ENCODE data around the gene CEACAM7.
"Not testable (repeated sequence)": the region's sequence is repeated elsewhere in the genome, so short reads cannot be mapped to it uniquely, and the experiment has no call there.

CEACAM7 gene

GRCh38 chr19:41709951-41710645 is 22.0 kb upstream of the CEACAM7 start:
- no peak overlapping the region for H3K27ac ChIP-seq (ENCODE audit: low read depth, low read length, poor library complexity, severe bottlenecking)
- no peaks in the 10 kb centered on the region for H3K36me3 ChIP-seq (ENCODE audit: insufficient read depth, low read length)
- no peaks in the 10 kb centered on the region for H3F3A ChIP-seq (ENCODE audit: insufficient read depth, low read length)
- H3K4me2 ChIP-seq (ENCODE audit: low read length) = no peak overlapping the region
- H3K9ac ChIP-seq (ENCODE audit: low read length) = no peak overlapping the region
- H3K9me3 ChIP-seq (ENCODE audit: low read length) = no peaks in the 10 kb centered on the region
- H3K27me3 ChIP-seq (ENCODE audit: insufficient read depth, low read length) = no peaks in the 10 kb centered on the region; the same call in 1 of the 2 replicates
- H2AFZ ChIP-seq (ENCODE audit: low read length) = no peak overlapping the region
- H3K4me1 ChIP-seq (ENCODE audit: insufficient read depth, low read length, severe bottlenecking) = no peaks in the 10 kb centered on the region
- no peaks in the 10 kb centered on the region for H3K79me2 ChIP-seq (ENCODE audit: insufficient read depth, low read length)
- no peaks in the 10 kb centered on the region for H3K9me2 ChIP-seq (ENCODE audit: low read depth, low read length)
- no peaks in the 10 kb centered on the region for H4K20me1 ChIP-seq (ENCODE audit: insufficient read depth, low read length)
- TF ChIP-seq CTCF (IDR thresholded peaks at IDR 0.05; ENCODE audit: low read length) (no peak), EZH2 (IDR thresholded peaks at IDR 0.05; ENCODE audit: borderline replicate concordance, low read length) (no peak)
- H3K4me3 ChIP-seq (ENCODE audit: low read depth, low read length, poor library complexity, severe bottlenecking) = no peak overlapping the region

GRCh38 chr19:41709516-41709915 is 21.4 kb upstream of the CEACAM7 start:
- H3K36me3 ChIP-seq (ENCODE audit: insufficient read depth, low read length); H3K79me2 ChIP-seq (ENCODE audit: insufficient read depth, low read length); H3K9ac ChIP-seq (ENCODE audit: low read length); H4K20me1 ChIP-seq (ENCODE audit: insufficient read depth, low read length); H3K4me1 ChIP-seq (ENCODE audit: insufficient read depth, low read length, severe bottlenecking); H3K4me2 ChIP-seq (ENCODE audit: low read length); H2AFZ ChIP-seq (ENCODE audit: low read length); H3K27me3 ChIP-seq (ENCODE audit: insufficient read depth, low read length); H3F3A ChIP-seq (ENCODE audit: insufficient read depth, low read length); H3K4me3 ChIP-seq (ENCODE audit: low read depth, low read length, poor library complexity, severe bottlenecking); H3K9me3 ChIP-seq (ENCODE audit: low read length); H3K9me2 ChIP-seq (ENCODE audit: low read depth, low read length); H3K27ac ChIP-seq (ENCODE audit: low read depth, low read length, poor library complexity, severe bottlenecking): not testable (repeated sequence)

DNA sequence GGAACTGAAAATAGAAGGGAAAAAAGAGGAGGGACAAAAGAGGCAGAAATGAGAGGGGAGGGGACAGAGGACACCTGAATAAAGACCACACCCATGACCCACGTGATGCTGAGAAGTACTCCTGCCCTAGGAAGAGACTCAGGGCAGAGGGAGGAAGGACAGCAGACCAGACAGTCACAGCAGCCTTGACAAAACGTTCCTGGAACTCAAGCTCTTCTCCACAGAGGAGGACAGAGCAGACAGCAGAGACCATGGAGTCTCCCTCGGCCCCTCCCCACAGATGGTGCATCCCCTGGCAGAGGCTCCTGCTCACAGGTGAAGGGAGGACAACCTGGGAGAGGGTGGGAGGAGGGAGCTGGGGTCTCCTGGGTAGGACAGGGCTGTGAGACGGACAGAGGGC is 20.4 kb upstream of the CEACAM7 start, which contains the start of gene CEACAM5:
CEACAM5 (plus strand) TSS at position 146 of the 400 bp plus-strand sequence; CDS start at position 252, 106 bp downstream.
- no peaks in the 10 kb centered on the region for H4K20me1 ChIP-seq (ENCODE audit: insufficient read depth, low read length)
- H3K4me3 ChIP-seq (ENCODE audit: low read depth, low read length, poor library complexity, severe bottlenecking) = no peak within 1 kb of the TSS
- TF ChIP-seq CTCF (IDR thresholded peaks at IDR 0.05; ENCODE audit: low read length) (no peak), EZH2 (IDR thresholded peaks at IDR 0.05; ENCODE audit: borderline replicate concordance, low read length) (no peak)
- H3K79me2 ChIP-seq (ENCODE audit: insufficient read depth, low read length) = no peaks in the 10 kb centered on the region
- H3K36me3 ChIP-seq (ENCODE audit: insufficient read depth, low read length) = no peaks in the 10 kb centered on the region
- no peak within 1 kb of the TSS for H3K4me2 ChIP-seq (ENCODE audit: low read length)
- no peak within 1 kb of the TSS for H2AFZ ChIP-seq (ENCODE audit: low read length)
- H3K4me1 ChIP-seq (ENCODE audit: insufficient read depth, low read length, severe bottlenecking) = no peaks in the 10 kb centered on the region
- no peaks in the 10 kb centered on the region; the same call in 1 of the 2 replicates for H3K27me3 ChIP-seq (ENCODE audit: insufficient read depth, low read length)
- no peaks in the 10 kb centered on the region for H3K9me3 ChIP-seq (ENCODE audit: low read length)
- no peaks in the 10 kb centered on the region for H3K9me2 ChIP-seq (ENCODE audit: low read depth, low read length)
- H3F3A ChIP-seq (ENCODE audit: insufficient read depth, low read length) = no peaks in the 10 kb centered on the region
- H3K9ac ChIP-seq (ENCODE audit: low read length) = no peak within 1 kb of the TSS
- H3K27ac ChIP-seq (ENCODE audit: low read depth, low read length, poor library complexity, severe bottlenecking) = no peak within 1 kb of the TSS

DNA sequence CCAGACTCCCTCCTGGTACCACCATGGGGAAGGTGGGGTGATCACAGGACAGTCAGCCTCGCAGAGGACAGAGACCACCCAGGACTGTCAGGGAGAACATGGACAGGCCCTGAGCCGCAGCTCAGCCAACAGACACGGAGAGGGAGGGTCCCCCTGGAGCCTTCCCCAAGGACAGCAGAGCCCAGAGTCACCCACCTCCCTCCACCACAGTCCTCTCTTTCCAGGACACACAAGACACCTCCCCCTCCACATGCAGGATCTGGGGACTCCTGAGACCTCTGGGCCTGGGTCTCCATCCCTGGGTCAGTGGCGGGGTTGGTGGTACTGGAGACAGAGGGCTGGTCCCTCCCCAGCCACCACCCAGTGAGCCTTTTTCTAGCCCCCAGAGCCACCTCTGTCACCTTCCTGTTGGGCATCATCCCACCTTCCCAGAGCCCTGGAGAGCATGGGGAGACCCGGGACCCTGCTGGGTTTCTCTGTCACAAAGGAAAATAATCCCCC is 19.9 kb upstream of the CEACAM7 start:
- H3K27me3 ChIP-seq (ENCODE audit: insufficient read depth, low read length) = no peaks in the 10 kb centered on the region; the same call in 1 of the 2 replicates
- H2AFZ ChIP-seq (ENCODE audit: low read length) = no peak overlapping the region
- H3K36me3 ChIP-seq (ENCODE audit: insufficient read depth, low read length) = no peaks in the 10 kb centered on the region
- H3K9me2 ChIP-seq (ENCODE audit: low read depth, low read length) = no peaks in the 10 kb centered on the region
- H3K4me1 ChIP-seq (ENCODE audit: insufficient read depth, low read length, severe bottlenecking) = no peaks in the 10 kb centered on the region
- no peak for TF ChIP-seq EZH2 (IDR thresholded peaks at IDR 0.05; ENCODE audit: borderline replicate concordance, low read length)
- no peak for TF ChIP-seq CTCF (IDR thresholded peaks at IDR 0.05; ENCODE audit: low read length)
- H3K79me2 ChIP-seq (ENCODE audit: insufficient read depth, low read length) = no peaks in the 10 kb centered on the region
- H3K4me2 ChIP-seq (ENCODE audit: low read length) = no peak overlapping the region
- no peaks in the 10 kb centered on the region for H3F3A ChIP-seq (ENCODE audit: insufficient read depth, low read length)
- H4K20me1 ChIP-seq (ENCODE audit: insufficient read depth, low read length) = no peaks in the 10 kb centered on the region
- no peaks in the 10 kb centered on the region for H3K9me3 ChIP-seq (ENCODE audit: low read length)
- no peak overlapping the region for H3K9ac ChIP-seq (ENCODE audit: low read length)
- H3K27ac ChIP-seq (ENCODE audit: low read depth, low read length, poor library complexity, severe bottlenecking) = no peak overlapping the region
- H3K4me3 ChIP-seq (ENCODE audit: low read depth, low read length, poor library complexity, severe bottlenecking) = no peak overlapping the region

Data from OCI-LY1 (cell line).